ENCODE data around the gene BCAS4.
A peak's percentile ranks its signal among the peaks of the same experiment; 100 is the strongest.

Gene BCAS4

DNA sequence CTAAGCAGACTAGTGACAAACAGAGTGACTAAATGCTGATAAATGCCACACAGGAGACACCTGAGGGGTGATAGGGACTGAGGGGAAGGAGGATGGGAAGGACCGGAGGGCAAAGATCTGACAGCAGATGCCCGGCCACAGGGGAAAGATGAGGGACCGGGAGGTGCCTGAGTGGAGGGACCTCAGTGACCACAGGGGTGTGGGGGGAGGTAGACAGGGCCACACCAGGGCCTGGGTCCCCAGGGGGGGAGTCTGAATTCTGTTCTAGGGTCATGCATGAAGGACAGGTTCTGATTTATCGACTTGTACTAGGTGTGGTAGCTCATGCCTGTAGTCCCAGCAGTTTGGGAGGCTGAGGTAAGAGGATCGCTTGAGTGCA, 6.9 kb downstream of the BCAS4 start:
- H3K79me2 ChIP-seq (ENCODE audit: low read length) = no peaks in the 10 kb centered on the region
- TF ChIP-seq, protein P1, sequence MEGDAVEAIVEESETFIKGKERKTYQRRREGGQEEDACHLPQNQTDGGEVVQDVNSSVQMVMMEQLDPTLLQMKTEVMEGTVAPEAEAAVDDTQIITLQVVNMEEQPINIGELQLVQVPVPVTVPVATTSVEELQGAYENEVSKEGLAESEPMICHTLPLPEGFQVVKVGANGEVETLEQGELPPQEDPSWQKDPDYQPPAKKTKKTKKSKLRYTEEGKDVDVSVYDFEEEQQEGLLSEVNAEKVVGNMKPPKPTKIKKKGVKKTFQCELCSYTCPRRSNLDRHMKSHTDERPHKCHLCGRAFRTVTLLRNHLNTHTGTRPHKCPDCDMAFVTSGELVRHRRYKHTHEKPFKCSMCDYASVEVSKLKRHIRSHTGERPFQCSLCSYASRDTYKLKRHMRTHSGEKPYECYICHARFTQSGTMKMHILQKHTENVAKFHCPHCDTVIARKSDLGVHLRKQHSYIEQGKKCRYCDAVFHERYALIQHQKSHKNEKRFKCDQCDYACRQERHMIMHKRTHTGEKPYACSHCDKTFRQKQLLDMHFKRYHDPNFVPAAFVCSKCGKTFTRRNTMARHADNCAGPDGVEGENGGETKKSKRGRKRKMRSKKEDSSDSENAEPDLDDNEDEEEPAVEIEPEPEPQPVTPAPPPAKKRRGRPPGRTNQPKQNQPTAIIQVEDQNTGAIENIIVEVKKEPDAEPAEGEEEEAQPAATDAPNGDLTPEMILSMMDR (IDR thresholded peaks at IDR 0.05; ENCODE audit: low read depth, low read length) = no peak
- no peak for TF ChIP-seq EZH2phosphoT487 (IDR thresholded peaks at IDR 0.05; ENCODE audit: low read depth)

DNA sequence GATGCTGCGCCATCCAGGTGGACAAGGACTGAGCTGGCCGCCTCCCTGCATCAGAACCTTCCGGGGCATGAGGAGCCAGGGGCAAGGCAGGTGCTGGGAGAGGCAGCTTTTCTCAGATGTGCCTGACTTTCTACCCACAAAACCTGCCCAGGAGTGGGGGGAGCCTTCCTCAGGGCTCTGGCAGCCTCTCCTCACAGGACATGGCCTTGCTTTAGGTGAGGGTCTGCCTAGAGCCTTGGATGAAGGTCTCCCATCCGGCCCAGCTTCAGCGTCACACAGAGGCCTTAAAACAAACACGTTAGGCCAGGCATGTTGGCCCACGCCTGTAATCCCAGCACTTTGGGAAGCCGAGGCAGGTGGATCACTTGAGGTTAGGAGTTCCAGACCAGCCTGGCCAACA, 7.4 kb downstream of the BCAS4 start:
- Histone ChIP-seq H3K79me2 (ENCODE audit: low read length) (no peaks in the 10 kb centered on the region), H3K36me3 (replicated peaks; ENCODE audit: low read depth, low read length) (no peaks in the 10 kb centered on the region), H3K27me3 (ENCODE audit: low read depth, low read length) (no peaks in the 10 kb centered on the region), H4K20me1 (ENCODE audit: insufficient read depth, low read length) (no peaks in the 10 kb centered on the region), H3K4me3 (ENCODE audit: low read length) (no peak overlapping the region), H3K4me1 (ENCODE audit: low read length) (peaks cover 28% of the 10 kb centered on the region), H3K27ac (ENCODE audit: low read length) (no peak overlapping the region), H3K9me3 (ENCODE audit: insufficient read depth, low read length) (no peaks in the 10 kb centered on the region), H3K4me2 (ENCODE audit: low read length) (no peak overlapping the region), H3K9ac (ENCODE audit: low read length) (no peak overlapping the region), H2AFZ (ENCODE audit: low read depth, low read length) (no peak overlapping the region)
- no peak for TF ChIP-seq EZH2phosphoT487 (IDR thresholded peaks at IDR 0.05; ENCODE audit: low read depth)
- TF ChIP-seq, protein P1 (IDR thresholded peaks at IDR 0.05; ENCODE audit: low read depth, low read length) = no peak

More for the DNA sequence above, 6.9 kb downstream of the BCAS4 start:
- Histone ChIP-seq H3K9me3 (ENCODE audit: insufficient read depth, low read length) (no peaks in the 10 kb centered on the region), H2AFZ (ENCODE audit: low read depth, low read length) (no peak overlapping the region), H3K27me3 (ENCODE audit: low read depth, low read length) (no peaks in the 10 kb centered on the region), H3K27ac (ENCODE audit: low read length) (no peak overlapping the region), H3K4me3 (ENCODE audit: low read length) (no peak overlapping the region), H4K20me1 (ENCODE audit: insufficient read depth, low read length) (no peaks in the 10 kb centered on the region), H3K4me2 (ENCODE audit: low read length) (no peak overlapping the region), H3K9ac (ENCODE audit: low read length) (no peak overlapping the region), H3K4me1 (ENCODE audit: low read length) (peaks cover 28% of the 10 kb centered on the region), H3K36me3 (replicated peaks; ENCODE audit: low read depth, low read length) (no peaks in the 10 kb centered on the region)

DNA sequence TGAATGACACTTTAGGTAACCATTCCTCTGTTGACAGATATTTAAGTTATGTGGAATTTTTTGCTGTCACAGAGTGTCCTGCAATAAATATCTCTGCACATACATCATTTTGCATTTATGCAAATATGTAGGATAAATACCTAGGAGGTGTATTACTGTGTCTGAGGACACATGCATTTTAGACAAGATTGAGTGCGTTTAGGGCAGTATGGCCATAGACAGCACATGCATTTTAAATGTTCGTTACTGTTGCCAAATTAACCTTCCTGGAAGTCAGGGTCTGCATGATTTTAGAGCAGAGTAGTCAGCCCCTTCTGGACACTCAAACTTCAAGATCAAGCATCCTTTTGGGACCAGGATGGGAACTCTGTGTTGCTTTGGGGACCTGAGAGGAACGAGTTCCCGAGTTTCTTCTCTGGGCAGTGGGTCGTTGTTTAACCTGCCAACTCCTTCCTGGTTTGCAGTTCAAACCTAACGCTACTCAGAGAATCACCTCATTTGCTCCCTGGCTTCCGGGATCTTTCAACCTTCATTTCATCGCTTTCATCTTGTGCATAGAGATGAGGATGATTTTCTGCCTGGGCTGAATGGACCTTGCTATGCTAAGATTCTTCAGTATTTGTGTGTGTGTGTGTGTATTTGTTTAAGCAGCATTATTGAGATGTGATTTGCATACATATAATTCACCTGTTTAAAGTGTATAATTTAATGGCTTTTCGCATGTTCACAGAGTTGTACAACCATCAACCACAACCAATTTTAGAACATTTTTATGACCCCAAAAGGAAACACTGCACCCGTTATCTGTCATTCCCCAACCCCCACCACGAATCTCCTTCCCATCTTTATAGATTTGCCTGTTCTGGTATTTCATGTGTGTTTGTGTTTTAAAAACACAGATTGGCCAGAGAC, 9.8 kb downstream of the BCAS4 start:
- Histone ChIP-seq H3K9me3 (ENCODE audit: insufficient read depth, low read length) (no peaks in the 10 kb centered on the region), H3K4me2 (ENCODE audit: low read length) (peak overlapping the region; percentile 36), H4K20me1 (ENCODE audit: insufficient read depth, low read length) (no peaks in the 10 kb centered on the region), H3K27ac (ENCODE audit: low read length) (no peak overlapping the region), H3K9ac (ENCODE audit: low read length) (0 out of 2 replicates have a peak overlapping the region, but pooled peaks have one; percentile 0), H3K4me3 (ENCODE audit: low read length) (peak overlapping the region; percentile 5), H3K27me3 (ENCODE audit: low read depth, low read length) (no peaks in the 10 kb centered on the region), H3K79me2 (ENCODE audit: low read length) (no peaks in the 10 kb centered on the region), H2AFZ (ENCODE audit: low read depth, low read length) (peak overlapping the region; percentile 13), H3K4me1 (ENCODE audit: low read length) (peaks cover 16% of the 10 kb centered on the region), H3K36me3 (replicated peaks; ENCODE audit: low read depth, low read length) (no peaks in the 10 kb centered on the region)
- TF ChIP-seq, protein P1 (IDR thresholded peaks at IDR 0.05; ENCODE audit: low read depth, low read length) = no peak
- no peak for TF ChIP-seq EZH2phosphoT487 (IDR thresholded peaks at IDR 0.05; ENCODE audit: low read depth)

DNA sequence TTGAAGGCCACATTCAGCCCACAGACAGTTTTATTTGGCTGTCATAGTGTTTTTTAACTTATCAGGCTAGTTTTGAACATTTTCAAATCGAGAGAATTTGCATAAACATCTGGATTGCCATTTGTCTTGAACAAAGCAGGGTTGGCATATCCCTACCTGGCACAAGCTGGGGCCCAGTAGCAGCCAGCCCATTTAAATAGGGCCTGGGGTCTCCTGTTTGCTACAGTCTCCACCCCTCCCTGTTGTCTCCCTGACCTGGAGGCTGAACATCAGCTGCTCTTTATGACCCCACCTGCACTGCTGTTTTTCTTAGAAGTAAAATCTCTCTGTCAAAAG, 10.5 kb downstream of the BCAS4 start:
- Histone ChIP-seq H3K9ac (ENCODE audit: low read length) (no peak overlapping the region), H3K4me2 (ENCODE audit: low read length) (peak overlapping the region; percentile 36), H3K27me3 (ENCODE audit: low read depth, low read length) (no peaks in the 10 kb centered on the region), H3K4me1 (ENCODE audit: low read length) (peaks cover 10% of the 10 kb centered on the region), H2AFZ (ENCODE audit: low read depth, low read length) (peak overlapping the region; percentile 13; the same call in 1 of the 2 replicates), H3K9me3 (ENCODE audit: insufficient read depth, low read length) (no peaks in the 10 kb centered on the region), H3K4me3 (ENCODE audit: low read length) (0 out of 2 replicates have a peak overlapping the region, but pooled peaks have one; percentile 5), H3K79me2 (ENCODE audit: low read length) (no peaks in the 10 kb centered on the region), H3K27ac (ENCODE audit: low read length) (no peak overlapping the region), H3K36me3 (replicated peaks; ENCODE audit: low read depth, low read length) (no peaks in the 10 kb centered on the region), H4K20me1 (ENCODE audit: insufficient read depth, low read length) (no peaks in the 10 kb centered on the region)
- TF ChIP-seq EZH2phosphoT487 (IDR thresholded peaks at IDR 0.05; ENCODE audit: low read depth) = no peak

Measured in OCI-LY3 (cell line).